RWPE2 (cell line): Measurements from ENCODE around the gene WDR27.

Experiments
- ATAC-seq: fragments of 200-7000 bp; cut with Tn5 transposase; 3 replicates; pipeline ENCODE4 v1.9.1; 2021; ENCODE audit warnings: low read depth
- DNase-seq: peaks from one replicate; pipeline ENCODE4 v3.0.0-alpha.2; 2020; ENCODE audit warnings: low spot score
- H3K27ac ChIP-seq: fragments of 450-650 bp; 2 replicates; pipeline ENCODE4 v1.5.1; 2017; ENCODE audit warnings: mild to moderate bottlenecking; ENCODE audit not compliant: poor library complexity, severe bottlenecking
- H3K27me3 ChIP-seq: fragments of 250-450 bp; sonication (Bioruptor Pico); 2 replicates; pipeline ENCODE4 v1.5.1; 2021; ENCODE audit warnings: mild to moderate bottlenecking, moderate library complexity; ENCODE audit not compliant: insufficient read depth, poor library complexity, severe bottlenecking
- H3K36me3 ChIP-seq: fragments of 250-450 bp; sonication (Bioruptor Pico); 2 replicates; pipeline ENCODE4 v1.5.1; 2020; ENCODE audit warnings: low read depth, mild to moderate bottlenecking, moderate library complexity
- H3K4me1 ChIP-seq: fragments of 250-450 bp; sonication (Bioruptor Pico); 2 replicates; pipeline ENCODE4 v1.5.1; 2021; ENCODE audit warnings: mild to moderate bottlenecking, moderate library complexity; ENCODE audit not compliant: insufficient read depth, poor library complexity, severe bottlenecking
- H3K4me3 ChIP-seq: fragments of 250-450 bp; sonication (Bioruptor Pico); 2 replicates; pipeline ENCODE4 v1.5.1; 2021; ENCODE audit warnings: mild to moderate bottlenecking, moderate library complexity; ENCODE audit not compliant: severe bottlenecking
- H3K9me3 ChIP-seq: fragments of 250-450 bp; sonication (Bioruptor Pico); 2 replicates; pipeline ENCODE4 v1.5.1; 2021; ENCODE audit warnings: mild to moderate bottlenecking, moderate library complexity; ENCODE audit not compliant: severe bottlenecking
- CTCF ChIP-seq: fragments of 450-650 bp; IDR thresholded peaks from one replicate; pipeline ENCODE4 v1.5.1; 2017; ENCODE audit warnings: mild to moderate bottlenecking, moderate library complexity; ENCODE audit not compliant: poor library complexity, severe bottlenecking

Gene WDR27

GRCh38 chr6:169533301-169534038 lies 168.4 kb downstream of the WDR27 start:
- Histone ChIP-seq H3K27ac (no peak overlapping the region), H3K27me3 (no peaks in the 10 kb centered on the region), H3K4me1 (no peaks in the 10 kb centered on the region), H3K9me3 (no peaks in the 10 kb centered on the region), H3K4me3 (no peak overlapping the region), H3K36me3 (no peaks in the 10 kb centered on the region)
- ATAC-seq, result no peak
- DNase-seq, result no peak
- no peak for TF ChIP-seq CTCF

- DNase-seq, result no peak
- no peaks in the 10 kb centered on the region for H3K36me3 ChIP-seq
- TF ChIP-seq CTCF, result no peak
- H3K4me3 ChIP-seq, result no peak overlapping the region
- no peaks in the 10 kb centered on the region for H3K4me1 ChIP-seq
- H3K9me3 ChIP-seq, result no peaks in the 10 kb centered on the region
- no peaks in the 10 kb centered on the region for H3K27me3 ChIP-seq
- no peak for ATAC-seq
- H3K27ac ChIP-seq, result no peak overlapping the region
These were observed 171.1 kb downstream of the WDR27 start for GRCh38 chr6:169530752-169531123.

- no peak for TF ChIP-seq CTCF
- no peak for DNase-seq
- H3K4me1 ChIP-seq, result no peaks in the 10 kb centered on the region
- H3K4me3 ChIP-seq, result no peak overlapping the region
- H3K27ac ChIP-seq, result no peak overlapping the region
- no peaks in the 10 kb centered on the region for H3K9me3 ChIP-seq
- H3K36me3 ChIP-seq, result no peaks in the 10 kb centered on the region
- no peak for ATAC-seq
- H3K27me3 ChIP-seq, result no peaks in the 10 kb centered on the region
These were observed 171.7 kb downstream of the WDR27 start for GRCh38 chr6:169529931-169530751.

- TF ChIP-seq CTCF, result no peak
- no peak for DNase-seq
- no peak overlapping the region for H3K4me3 ChIP-seq
- no peaks in the 10 kb centered on the region for H3K27me3 ChIP-seq
- no peaks in the 10 kb centered on the region for H3K4me1 ChIP-seq
- no peaks in the 10 kb centered on the region for H3K9me3 ChIP-seq
- no peaks in the 10 kb centered on the region for H3K36me3 ChIP-seq
- no peak for ATAC-seq
- H3K27ac ChIP-seq, result no peak overlapping the region
These were observed 173.1 kb downstream of the WDR27 start for GRCh38 chr6:169528755-169529154.

GRCh38 chr6:169527306-169527705 lies 174.5 kb downstream of the WDR27 start:
- ATAC-seq, result no peak
- DNase-seq, result no peak
- Histone ChIP-seq H3K9me3 (no peaks in the 10 kb centered on the region), H3K36me3 (no peaks in the 10 kb centered on the region), H3K27ac (no peak overlapping the region), H3K27me3 (peaks cover 4% of the 10 kb centered on the region), H3K4me3 (no peak overlapping the region), H3K4me1 (no peaks in the 10 kb centered on the region)
- TF ChIP-seq CTCF, result no peak
